Tibial artery (tissue), 4 donors: ENCODE measurements around the gene PPFIA3.

Source experiments
- DNase-seq, 2 donors: peaks; one replicate each; pipeline ENCODE4 v3.0.0-alpha.2; 2019
- H3K27ac ChIP-seq, 2 donors: fragments of 200-600 bp; sonication (generic) in 1 of 2; 1 replicate in 1 of 2; 2 replicates in 1 of 2; pipeline ENCODE4 v1.5.1; 2018 to 2019; ENCODE audit warnings: mild to moderate bottlenecking in 1 of 2
- H3K27me3 ChIP-seq, 2 donors: fragments of 200-600 bp; sonication (generic) in 1 of 2; one replicate each; pipeline versions ENCODE4 v1.5.1 to v1.6.0; 2016 to 2019
- H3K36me3 ChIP-seq, 3 donors: fragments of 200-600 bp; sonication (generic) in 2 of 3; one replicate each; pipeline ENCODE4 v1.5.1; 2016 to 2019; ENCODE audit warnings: mild to moderate bottlenecking in 2 of 3
- H3K4me1 ChIP-seq, 4 donors: fragments of 200-600 bp; sonication (generic) in 2 of 4; 1 replicate in 3 of 4; 2 replicates in 1 of 4; pipeline ENCODE4 v1.5.1; 2016 to 2019
- H3K4me3 ChIP-seq, 2 donors: fragments of 200-600 bp; sonication (generic) in 1 of 2; 1 replicate in 1 of 2; 2 replicates in 1 of 2; pipeline ENCODE4 v1.5.1; 2018 to 2019; ENCODE audit warnings: mild to moderate bottlenecking in 2 of 2
- H3K9me3 ChIP-seq, 3 donors: fragments of 200-600 bp; sonication (generic) in 1 of 3; one replicate each; pipeline ENCODE4 v1.5.1; 2016 to 2019
- CTCF ChIP-seq, 2 experiments: fragments of 200-600 bp in 1 of 2; fragments of 450-650 bp in 1 of 2; IDR thresholded peaks; one replicate each; pipeline ENCODE4 v1.5.1; 2017 to 2019; ENCODE audit warnings: antibody characterized with exemption in 2 of 2, mild to moderate bottlenecking in 1 of 2, moderate library complexity in 1 of 2
- intact Hi-C: fragments of 100-400 bp; cut with DNase I; formaldehyde crosslinking; loops from one replicate; pipeline ENCODE4 v1.15.0; 2023; ENCODE audit warnings: low total_unique reads

Gene PPFIA3

DNA sequence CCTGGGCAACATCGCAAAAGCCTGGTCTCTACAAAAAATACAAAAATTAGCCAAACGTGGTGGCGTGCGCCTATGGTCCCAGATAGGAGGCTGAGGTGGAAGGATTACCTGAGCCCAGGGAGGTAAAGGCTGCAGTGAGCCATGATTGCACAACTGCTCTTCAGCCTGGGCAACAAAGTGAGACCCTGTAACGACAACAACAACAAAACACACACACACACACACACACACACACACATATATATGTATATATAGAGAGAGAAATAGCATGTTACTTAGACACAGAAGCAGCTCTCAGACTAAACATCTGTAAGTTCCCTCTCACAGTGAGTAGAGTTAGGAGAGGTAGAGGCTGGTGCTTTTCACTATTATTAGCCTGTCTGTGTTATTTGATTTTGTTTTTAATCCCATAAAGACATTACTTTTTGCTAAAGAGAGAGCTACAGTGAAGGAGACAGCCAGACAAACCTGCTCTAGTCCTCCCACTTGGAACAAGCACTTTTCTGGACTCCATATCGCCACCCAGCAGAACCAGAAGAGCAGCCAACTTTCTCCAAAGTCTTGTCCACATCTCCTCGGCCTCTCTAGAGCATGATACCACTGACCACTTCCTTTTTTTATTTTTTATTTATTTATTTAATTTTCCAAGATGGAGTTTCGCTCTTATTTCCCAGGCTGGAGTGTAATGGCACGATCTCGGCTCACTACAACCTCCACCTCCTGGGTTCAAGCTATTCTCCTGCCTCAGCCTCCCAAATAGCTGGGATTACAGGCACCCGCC is 7.9 kb upstream of the PPFIA3 start:
- intact Hi-C loops: no loop called here
- H3K27ac ChIP-seq: no peak overlapping the region
- no peaks in the 10 kb centered on the region for H3K9me3 ChIP-seq
- no peak for DNase-seq
- H3K4me3 ChIP-seq: no peak overlapping the region
- no peak for TF ChIP-seq CTCF (IDR thresholded peaks at IDR 0.05)
- peaks cover 0 to 31% (median 19%) of the 10 kb centered on the region in 4 donors for H3K4me1 ChIP-seq
- H3K27me3 ChIP-seq: no peaks in the 10 kb centered on the region
- H3K36me3 ChIP-seq: peaks cover 16 to 31% (median 25%) of the 10 kb centered on the region in 3 donors

DNA sequence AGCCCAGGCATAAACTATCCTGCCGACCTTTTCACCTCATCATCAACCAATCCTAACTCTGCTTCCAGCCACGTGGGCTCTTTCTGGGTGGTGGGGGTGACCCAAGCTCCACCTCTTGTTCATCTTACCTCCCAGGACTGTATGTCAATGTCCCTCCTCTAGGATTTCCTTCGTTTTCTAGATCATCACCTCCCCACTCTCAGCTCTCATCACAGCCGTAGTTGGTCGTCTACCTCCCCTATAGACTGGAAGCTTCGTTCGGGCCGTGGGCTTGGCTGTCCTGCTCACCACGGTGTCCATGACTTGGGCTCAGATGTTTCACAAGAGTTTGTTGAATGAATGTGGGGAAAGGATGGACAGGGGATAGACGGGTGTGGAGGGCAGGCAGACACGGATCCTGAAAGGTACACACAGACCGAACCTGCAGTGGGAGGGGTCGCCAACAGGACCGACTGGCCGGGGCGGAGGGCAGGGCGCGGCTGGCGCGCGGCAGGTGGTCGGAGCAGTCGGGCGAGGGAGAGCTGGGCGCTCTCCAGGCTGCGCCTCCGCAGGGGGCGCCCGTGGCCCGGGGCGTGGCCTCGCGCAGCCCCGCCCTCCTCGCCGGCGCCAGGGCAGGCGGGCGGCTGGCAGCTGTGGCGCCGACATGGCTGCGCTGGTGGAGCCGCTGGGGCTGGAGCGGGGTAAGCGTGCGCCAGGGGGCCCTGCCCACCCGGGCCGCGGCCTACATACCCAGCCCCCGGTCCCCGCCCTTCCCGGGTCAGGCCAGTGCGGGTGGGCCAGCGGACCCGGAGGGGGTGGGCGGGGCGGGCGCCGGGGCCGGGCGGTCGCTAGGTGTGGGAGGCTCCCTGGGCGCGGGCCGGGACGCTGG is 5.3 kb upstream of the PPFIA3 start, which contains the start of gene LIN7B:
LIN7B (plus strand) TSS at position 609 of the 868 bp plus-strand sequence; CDS start at position 644, 35 bp downstream.
- no peaks in the 10 kb centered on the region for H3K27me3 ChIP-seq
- DNase-seq: peak; percentile 47 to 82
- peaks cover 0 to 5% (median under 1%) of the 10 kb centered on the region in 3 donors for H3K36me3 ChIP-seq
- peak within 1 kb of the TSS; percentile 87 to 89 for H3K4me3 ChIP-seq
- H3K27ac ChIP-seq: peak within 1 kb of the TSS; percentile 88 to 90
- TF ChIP-seq CTCF (IDR thresholded peaks at IDR 0.05): peak; percentile 43 to 45
- H3K4me1 ChIP-seq: peaks cover 0 to 43% (median 31%) of the 10 kb centered on the region in 4 donors
- intact Hi-C loops: no loop called here
- no peaks in the 10 kb centered on the region for H3K9me3 ChIP-seq

DNA sequence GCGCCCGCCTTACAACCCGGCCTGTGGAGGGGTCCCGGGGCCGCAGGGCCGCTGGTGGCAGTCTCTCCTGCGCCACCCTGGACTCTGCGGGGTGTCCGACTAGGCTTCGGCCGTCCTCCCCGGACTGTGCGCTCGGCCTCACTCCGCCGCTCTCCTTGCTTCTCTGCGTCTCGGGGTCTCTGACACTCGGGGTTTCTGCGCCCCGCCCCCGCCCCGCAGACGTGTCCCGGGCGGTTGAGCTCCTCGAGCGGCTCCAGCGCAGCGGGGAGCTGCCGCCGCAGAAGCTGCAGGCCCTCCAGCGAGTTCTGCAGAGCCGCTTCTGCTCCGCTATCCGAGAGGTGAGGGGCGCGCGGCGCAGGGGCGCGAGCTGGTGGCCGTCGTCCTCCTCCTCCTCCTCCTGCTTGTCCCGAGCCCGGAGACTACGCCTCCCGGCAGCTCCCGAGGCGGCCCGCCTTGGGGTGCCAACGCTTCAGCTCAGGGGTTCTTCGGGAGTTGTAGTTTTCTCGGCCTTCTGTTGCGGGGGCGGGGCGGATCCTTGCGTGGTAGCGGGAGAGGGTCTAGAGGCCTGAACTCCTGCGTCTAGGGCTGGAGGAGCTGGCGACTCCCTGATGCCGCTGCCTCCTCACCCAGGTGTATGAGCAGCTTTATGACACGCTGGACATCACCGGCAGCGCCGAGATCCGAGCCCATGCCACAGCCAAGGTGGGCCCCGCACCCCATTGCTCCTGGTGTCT is 4.5 kb upstream of the PPFIA3 start:
- no peak for TF ChIP-seq CTCF (IDR thresholded peaks at IDR 0.05)
- peak overlapping the region; percentile 88 to 90 for H3K27ac ChIP-seq
- H3K36me3 ChIP-seq: no peaks in the 10 kb centered on the region
- H3K9me3 ChIP-seq: no peaks in the 10 kb centered on the region
- peak; percentile 65 to 86 for DNase-seq
- peak overlapping the region; percentile 87 to 89 for H3K4me3 ChIP-seq
- peaks cover 5 to 48% (median 36%) of the 10 kb centered on the region in 4 donors for H3K4me1 ChIP-seq
- H3K27me3 ChIP-seq: no peaks in the 10 kb centered on the region
- intact Hi-C loops: loop anchor here (5.0 kb wide), 2 partner anchors 38 to 242 kb away; partner anchors contain the start of gene PPP1R15A

GRCh38 chr19:49116544-49116943 is 2.8 kb upstream of the PPFIA3 start:
- TF ChIP-seq CTCF (IDR thresholded peaks at IDR 0.05): no peak
- Histone ChIP-seq H3K9me3 (no peaks in the 10 kb centered on the region), H3K36me3 (no peaks in the 10 kb centered on the region), H3K4me1 (peaks cover 7 to 46% (median 30%) of the 10 kb centered on the region in 4 donors), H3K27ac (no peak overlapping the region), H3K27me3 (peaks cover 0 to 3% of the 10 kb centered on the region in 2 donors), H3K4me3 (no peak overlapping the region)
- peak in 1 of 2 donors; percentile 72 for DNase-seq
- intact Hi-C loops: loop anchor here (5.0 kb wide), 2 partner anchors 36 to 244 kb away; partner anchors contain the start of gene PPP1R15A
